K562 (cell line): ENCODE results near the gene ELP5. TPM values are rescaled to one million over a fixed set of nuclear protein-coding genes. Genes with fewer than 3 reads are reported as not detected.

Experiments
- POLR2G ChIP-seq: fragments of 200-400 bp; formaldehyde crosslinking; IDR thresholded peaks from 2 replicates; pipeline ENCODE4 v1.6.1; 2017; ENCODE audit warnings: low read depth, mild to moderate bottlenecking, antibody characterized with exemption, low read length, moderate library complexity
- SRSF3 ChIP-seq: fragments of 200-400 bp; formaldehyde crosslinking; IDR thresholded peaks from 2 replicates; pipeline ENCODE4 v1.6.1; 2016; ENCODE audit warnings: mild to moderate bottlenecking, low read length, moderate library complexity; ENCODE audit not compliant: insufficient read depth
- ZKSCAN3 ChIP-seq: fragments of 250-450 bp; sonication (Bioruptor Pico); IDR thresholded peaks from 2 replicates; pipeline ENCODE4 v1.4.0; 2020
- polyA plus RNA-seq, 8 experiments: library from polyadenylated mRNA; depleted of rRNA in 4 of 8; stranded (reverse) in 5 of 8; unstranded in 3 of 8; fragments of >200 nt; fragmentation: Nextera tagmentation in 2 of 8; fragmentation: Illumina TruSeq in 1 of 8; extraction: Ambion mirVana in 2 of 8; extraction: Trizol in 1 of 8; gene quantifications; 2 replicates each; pipeline versions ENCODE4 v1.2.1 to v1.2.3, GENCODE V29; 2011 to 2014; ENCODE audit warnings: inconsistent platforms in 1 of 8, missing spikeins in 1 of 8
- total RNA-seq, 7 experiments: library from RNA; depleted of rRNA in 6 of 7; stranded (reverse); fragments of >200 nt in 6 of 7; fragmentation: Illumina TruSeq in 2 of 7; extraction: Trizol in 2 of 7; gene quantifications; 2 replicates each; pipeline versions ENCODE4 v1.2.1 to v1.2.3, GENCODE V29; 2011 to 2021; ENCODE audit warnings: low replicate concordance in 1 of 7
- TF ChIP-seq, protein P1 (sequence below): sonication (generic); formaldehyde crosslinking; IDR thresholded peaks from 2 replicates; pipeline ENCODE4 v1.8.1; 2023; ENCODE audit warnings: mild to moderate bottlenecking, missing genetic modification reagents
- TF ChIP-seq, protein P2 (sequence below): fragments of 250-450 bp; sonication (Bioruptor Pico); IDR thresholded peaks from 2 replicates; pipeline ENCODE4 v1.5.0; 2021
- TF ChIP-seq, protein P3 (sequence below): sonication (generic); formaldehyde crosslinking; IDR thresholded peaks from 2 replicates; pipeline ENCODE4 v1.8.1; 2023; ENCODE audit warnings: mild to moderate bottlenecking, missing genetic modification reagents
- TF ChIP-seq, protein P4 (sequence below): fragments of 200-600 bp; sonication (generic); IDR thresholded peaks from one replicate; pipeline ENCODE4 v1.6.1; 2012; ENCODE audit warnings: mild to moderate bottlenecking, low read depth, low read length, inconsistent platforms

ELP5 gene
- total and polyA plus RNA-seq, 9 of the 15 experiments (the other 6 are each of a cell fraction or from before 2014, with no cell fraction given): 25.7 to 77.9 (median 52.9) TPM

DNA sequence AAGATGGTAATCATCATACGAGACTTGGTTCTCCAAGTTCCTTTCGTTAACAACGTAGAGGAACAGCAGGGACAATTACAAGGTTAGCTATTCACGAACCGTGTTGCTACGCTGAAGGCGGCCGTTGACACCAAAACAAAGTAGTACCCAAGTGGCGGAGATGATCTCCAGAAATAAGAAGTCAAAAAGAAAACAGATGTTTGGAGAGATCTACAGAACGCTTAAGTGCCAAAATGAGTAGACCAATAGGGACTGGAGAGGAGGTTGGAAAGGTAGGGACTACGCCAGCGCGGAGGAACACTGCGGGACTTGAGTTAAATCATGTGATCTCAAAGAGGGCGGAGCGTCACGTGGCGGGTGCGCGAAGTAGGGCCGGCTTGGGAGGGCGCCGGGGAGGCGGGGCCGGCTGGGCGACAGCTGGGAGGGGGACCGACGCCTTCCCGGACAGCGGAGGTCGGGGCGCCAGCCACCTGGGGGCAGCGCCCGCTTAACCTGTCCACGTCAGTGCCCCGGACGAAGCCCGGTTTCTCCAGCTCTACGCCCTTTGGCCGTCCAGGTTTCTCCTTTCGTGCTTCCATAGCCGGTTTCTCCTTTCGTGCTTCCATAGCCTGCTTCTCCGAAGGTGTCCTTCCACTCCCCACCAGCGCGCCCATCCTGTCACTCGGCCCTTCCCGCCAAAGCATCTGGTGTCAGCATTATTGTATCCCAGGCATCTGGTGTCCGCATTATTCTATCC is 9.1 kb upstream of the ELP5 start (continued):
- TF ChIP-seq, protein P1, sequence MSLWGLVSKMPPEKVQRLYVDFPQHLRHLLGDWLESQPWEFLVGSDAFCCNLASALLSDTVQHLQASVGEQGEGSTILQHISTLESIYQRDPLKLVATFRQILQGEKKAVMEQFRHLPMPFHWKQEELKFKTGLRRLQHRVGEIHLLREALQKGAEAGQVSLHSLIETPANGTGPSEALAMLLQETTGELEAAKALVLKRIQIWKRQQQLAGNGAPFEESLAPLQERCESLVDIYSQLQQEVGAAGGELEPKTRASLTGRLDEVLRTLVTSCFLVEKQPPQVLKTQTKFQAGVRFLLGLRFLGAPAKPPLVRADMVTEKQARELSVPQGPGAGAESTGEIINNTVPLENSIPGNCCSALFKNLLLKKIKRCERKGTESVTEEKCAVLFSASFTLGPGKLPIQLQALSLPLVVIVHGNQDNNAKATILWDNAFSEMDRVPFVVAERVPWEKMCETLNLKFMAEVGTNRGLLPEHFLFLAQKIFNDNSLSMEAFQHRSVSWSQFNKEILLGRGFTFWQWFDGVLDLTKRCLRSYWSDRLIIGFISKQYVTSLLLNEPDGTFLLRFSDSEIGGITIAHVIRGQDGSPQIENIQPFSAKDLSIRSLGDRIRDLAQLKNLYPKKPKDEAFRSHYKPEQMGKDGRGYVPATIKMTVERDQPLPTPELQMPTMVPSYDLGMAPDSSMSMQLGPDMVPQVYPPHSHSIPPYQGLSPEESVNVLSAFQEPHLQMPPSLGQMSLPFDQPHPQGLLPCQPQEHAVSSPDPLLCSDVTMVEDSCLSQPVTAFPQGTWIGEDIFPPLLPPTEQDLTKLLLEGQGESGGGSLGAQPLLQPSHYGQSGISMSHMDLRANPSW (CRISPR knock-in tag): no peak
- TF ChIP-seq, protein P2, sequence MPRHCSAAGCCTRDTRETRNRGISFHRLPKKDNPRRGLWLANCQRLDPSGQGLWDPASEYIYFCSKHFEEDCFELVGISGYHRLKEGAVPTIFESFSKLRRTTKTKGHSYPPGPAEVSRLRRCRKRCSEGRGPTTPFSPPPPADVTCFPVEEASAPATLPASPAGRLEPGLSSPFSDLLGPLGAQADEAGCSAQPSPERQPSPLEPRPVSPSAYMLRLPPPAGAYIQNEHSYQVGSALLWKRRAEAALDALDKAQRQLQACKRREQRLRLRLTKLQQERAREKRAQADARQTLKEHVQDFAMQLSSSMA (CRISPR knock-in tag): 0 out of 2 replicates have a peak, but pooled peaks have one; percentile 71
- peak; percentile 45; the same call in 1 of the 2 replicates for TF ChIP-seq POLR2G
- no peak for TF ChIP-seq SRSF3
- TF ChIP-seq, protein P3, sequence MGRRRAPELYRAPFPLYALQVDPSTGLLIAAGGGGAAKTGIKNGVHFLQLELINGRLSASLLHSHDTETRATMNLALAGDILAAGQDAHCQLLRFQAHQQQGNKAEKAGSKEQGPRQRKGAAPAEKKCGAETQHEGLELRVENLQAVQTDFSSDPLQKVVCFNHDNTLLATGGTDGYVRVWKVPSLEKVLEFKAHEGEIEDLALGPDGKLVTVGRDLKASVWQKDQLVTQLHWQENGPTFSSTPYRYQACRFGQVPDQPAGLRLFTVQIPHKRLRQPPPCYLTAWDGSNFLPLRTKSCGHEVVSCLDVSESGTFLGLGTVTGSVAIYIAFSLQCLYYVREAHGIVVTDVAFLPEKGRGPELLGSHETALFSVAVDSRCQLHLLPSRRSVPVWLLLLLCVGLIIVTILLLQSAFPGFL (CRISPR knock-in tag): no peak
- TF ChIP-seq, protein P4, sequence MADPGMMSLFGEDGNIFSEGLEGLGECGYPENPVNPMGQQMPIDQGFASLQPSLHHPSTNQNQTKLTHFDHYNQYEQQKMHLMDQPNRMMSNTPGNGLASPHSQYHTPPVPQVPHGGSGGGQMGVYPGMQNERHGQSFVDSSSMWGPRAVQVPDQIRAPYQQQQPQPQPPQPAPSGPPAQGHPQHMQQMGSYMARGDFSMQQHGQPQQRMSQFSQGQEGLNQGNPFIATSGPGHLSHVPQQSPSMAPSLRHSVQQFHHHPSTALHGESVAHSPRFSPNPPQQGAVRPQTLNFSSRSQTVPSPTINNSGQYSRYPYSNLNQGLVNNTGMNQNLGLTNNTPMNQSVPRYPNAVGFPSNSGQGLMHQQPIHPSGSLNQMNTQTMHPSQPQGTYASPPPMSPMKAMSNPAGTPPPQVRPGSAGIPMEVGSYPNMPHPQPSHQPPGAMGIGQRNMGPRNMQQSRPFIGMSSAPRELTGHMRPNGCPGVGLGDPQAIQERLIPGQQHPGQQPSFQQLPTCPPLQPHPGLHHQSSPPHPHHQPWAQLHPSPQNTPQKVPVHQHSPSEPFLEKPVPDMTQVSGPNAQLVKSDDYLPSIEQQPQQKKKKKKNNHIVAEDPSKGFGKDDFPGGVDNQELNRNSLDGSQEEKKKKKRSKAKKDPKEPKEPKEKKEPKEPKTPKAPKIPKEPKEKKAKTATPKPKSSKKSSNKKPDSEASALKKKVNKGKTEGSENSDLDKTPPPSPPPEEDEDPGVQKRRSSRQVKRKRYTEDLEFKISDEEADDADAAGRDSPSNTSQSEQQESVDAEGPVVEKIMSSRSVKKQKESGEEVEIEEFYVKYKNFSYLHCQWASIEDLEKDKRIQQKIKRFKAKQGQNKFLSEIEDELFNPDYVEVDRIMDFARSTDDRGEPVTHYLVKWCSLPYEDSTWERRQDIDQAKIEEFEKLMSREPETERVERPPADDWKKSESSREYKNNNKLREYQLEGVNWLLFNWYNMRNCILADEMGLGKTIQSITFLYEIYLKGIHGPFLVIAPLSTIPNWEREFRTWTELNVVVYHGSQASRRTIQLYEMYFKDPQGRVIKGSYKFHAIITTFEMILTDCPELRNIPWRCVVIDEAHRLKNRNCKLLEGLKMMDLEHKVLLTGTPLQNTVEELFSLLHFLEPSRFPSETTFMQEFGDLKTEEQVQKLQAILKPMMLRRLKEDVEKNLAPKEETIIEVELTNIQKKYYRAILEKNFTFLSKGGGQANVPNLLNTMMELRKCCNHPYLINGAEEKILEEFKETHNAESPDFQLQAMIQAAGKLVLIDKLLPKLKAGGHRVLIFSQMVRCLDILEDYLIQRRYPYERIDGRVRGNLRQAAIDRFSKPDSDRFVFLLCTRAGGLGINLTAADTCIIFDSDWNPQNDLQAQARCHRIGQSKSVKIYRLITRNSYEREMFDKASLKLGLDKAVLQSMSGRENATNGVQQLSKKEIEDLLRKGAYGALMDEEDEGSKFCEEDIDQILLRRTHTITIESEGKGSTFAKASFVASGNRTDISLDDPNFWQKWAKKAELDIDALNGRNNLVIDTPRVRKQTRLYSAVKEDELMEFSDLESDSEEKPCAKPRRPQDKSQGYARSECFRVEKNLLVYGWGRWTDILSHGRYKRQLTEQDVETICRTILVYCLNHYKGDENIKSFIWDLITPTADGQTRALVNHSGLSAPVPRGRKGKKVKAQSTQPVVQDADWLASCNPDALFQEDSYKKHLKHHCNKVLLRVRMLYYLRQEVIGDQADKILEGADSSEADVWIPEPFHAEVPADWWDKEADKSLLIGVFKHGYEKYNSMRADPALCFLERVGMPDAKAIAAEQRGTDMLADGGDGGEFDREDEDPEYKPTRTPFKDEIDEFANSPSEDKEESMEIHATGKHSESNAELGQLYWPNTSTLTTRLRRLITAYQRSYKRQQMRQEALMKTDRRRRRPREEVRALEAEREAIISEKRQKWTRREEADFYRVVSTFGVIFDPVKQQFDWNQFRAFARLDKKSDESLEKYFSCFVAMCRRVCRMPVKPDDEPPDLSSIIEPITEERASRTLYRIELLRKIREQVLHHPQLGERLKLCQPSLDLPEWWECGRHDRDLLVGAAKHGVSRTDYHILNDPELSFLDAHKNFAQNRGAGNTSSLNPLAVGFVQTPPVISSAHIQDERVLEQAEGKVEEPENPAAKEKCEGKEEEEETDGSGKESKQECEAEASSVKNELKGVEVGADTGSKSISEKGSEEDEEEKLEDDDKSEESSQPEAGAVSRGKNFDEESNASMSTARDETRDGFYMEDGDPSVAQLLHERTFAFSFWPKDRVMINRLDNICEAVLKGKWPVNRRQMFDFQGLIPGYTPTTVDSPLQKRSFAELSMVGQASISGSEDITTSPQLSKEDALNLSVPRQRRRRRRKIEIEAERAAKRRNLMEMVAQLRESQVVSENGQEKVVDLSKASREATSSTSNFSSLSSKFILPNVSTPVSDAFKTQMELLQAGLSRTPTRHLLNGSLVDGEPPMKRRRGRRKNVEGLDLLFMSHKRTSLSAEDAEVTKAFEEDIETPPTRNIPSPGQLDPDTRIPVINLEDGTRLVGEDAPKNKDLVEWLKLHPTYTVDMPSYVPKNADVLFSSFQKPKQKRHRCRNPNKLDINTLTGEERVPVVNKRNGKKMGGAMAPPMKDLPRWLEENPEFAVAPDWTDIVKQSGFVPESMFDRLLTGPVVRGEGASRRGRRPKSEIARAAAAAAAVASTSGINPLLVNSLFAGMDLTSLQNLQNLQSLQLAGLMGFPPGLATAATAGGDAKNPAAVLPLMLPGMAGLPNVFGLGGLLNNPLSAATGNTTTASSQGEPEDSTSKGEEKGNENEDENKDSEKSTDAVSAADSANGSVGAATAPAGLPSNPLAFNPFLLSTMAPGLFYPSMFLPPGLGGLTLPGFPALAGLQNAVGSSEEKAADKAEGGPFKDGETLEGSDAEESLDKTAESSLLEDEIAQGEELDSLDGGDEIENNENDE: no peak
- TF ChIP-seq ZKSCAN3 (CRISPR knock-in tag): no peak
